Panc1 (cell line): Measurements from ENCODE around the gene MAGI2.

ENCODE experiments used
- CTCF ChIP-seq: fragments of 450-650 bp; IDR thresholded peaks from 2 replicates; pipeline ENCODE4 v1.5.1; 2017; ENCODE audit warnings: mild to moderate bottlenecking
- POLR2AphosphoS5 ChIP-seq: IDR thresholded peaks from 2 replicates; pipeline ENCODE4 v1.6.1; 2012; ENCODE audit warnings: mild to moderate bottlenecking, low read depth, low read length, moderate library complexity
- SIN3A ChIP-seq: IDR thresholded peaks from 2 replicates; pipeline ENCODE4 v1.6.1; 2012; ENCODE audit warnings: low read depth, mild to moderate bottlenecking, low read length, moderate library complexity, borderline replicate concordance; ENCODE audit not compliant: insufficient read depth

GRCh38 chr7:79339208-79339925, 114.1 kb downstream of the MAGI2 start:
- TF ChIP-seq POLR2AphosphoS5 (no peak), CTCF (no peak), SIN3A (no peak)
